ENCODE results near the gene DCAF16.
A peak's percentile ranks its signal among the peaks of the same experiment; 100 is the strongest.

DCAF16 gene

GRCh38 chr4:17769406-17770174, 41.0 kb downstream of the DCAF16 start:
- no peaks in the 10 kb centered on the region for H3K36me3 ChIP-seq (ENCODE audit: insufficient read depth, low read length)
- no peak for TF ChIP-seq EZH2phosphoT487 (IDR thresholded peaks at IDR 0.05; ENCODE audit: borderline replicate concordance)
- no peak for TF ChIP-seq CTCF (conservative IDR thresholded peaks at IDR 0.05; ENCODE audit: low read length)
- H4K20me1 ChIP-seq (ENCODE audit: insufficient read depth, low read length, poor library complexity, severe bottlenecking) = no peaks in the 10 kb centered on the region
- no peaks in the 10 kb centered on the region for H3K9me3 ChIP-seq (ENCODE audit: insufficient read depth, low read depth, low read length)
- no peak overlapping the region for H3K9ac ChIP-seq (ENCODE audit: low read depth, low read length, poor library complexity, severe bottlenecking)
- H3F3A ChIP-seq (ENCODE audit: low read depth) = no peaks in the 10 kb centered on the region
- no peak overlapping the region for H3K4me3 ChIP-seq (ENCODE audit: low read length, poor library complexity, severe bottlenecking)
- no peaks in the 10 kb centered on the region for H3K79me2 ChIP-seq (ENCODE audit: insufficient read depth, low read length)
- H3K27me3 ChIP-seq (ENCODE audit: insufficient read depth, low read length, poor library complexity, severe bottlenecking) = no peaks in the 10 kb centered on the region
- H3K4me1 ChIP-seq (ENCODE audit: insufficient read depth, low read length, poor library complexity, severe bottlenecking) = peaks cover 5% of the 10 kb centered on the region
- H3K9me2 ChIP-seq (replicated peaks; ENCODE audit: low read depth, low read length) = no peaks in the 10 kb centered on the region
- no peak overlapping the region for H3K4me2 ChIP-seq (ENCODE audit: low read depth, low read length, poor library complexity, severe bottlenecking)
- no peak overlapping the region for H2AFZ ChIP-seq (ENCODE audit: low read length)

- H3K4me2 ChIP-seq (ENCODE audit: low read depth, low read length, poor library complexity, severe bottlenecking) = no peak overlapping the region
- TF ChIP-seq EZH2phosphoT487 (IDR thresholded peaks at IDR 0.05; ENCODE audit: borderline replicate concordance) = no peak
- TF ChIP-seq CTCF (conservative IDR thresholded peaks at IDR 0.05; ENCODE audit: low read length) = no peak
- no peak overlapping the region for H3K9ac ChIP-seq (ENCODE audit: low read depth, low read length, poor library complexity, severe bottlenecking)
- H3K27me3 ChIP-seq (ENCODE audit: insufficient read depth, low read length, poor library complexity, severe bottlenecking) = no peaks in the 10 kb centered on the region
- H4K20me1 ChIP-seq (ENCODE audit: insufficient read depth, low read length, poor library complexity, severe bottlenecking) = no peaks in the 10 kb centered on the region
- no peaks in the 10 kb centered on the region for H3K9me3 ChIP-seq (ENCODE audit: insufficient read depth, low read depth, low read length)
- no peaks in the 10 kb centered on the region for H3K9me2 ChIP-seq (replicated peaks; ENCODE audit: low read depth, low read length)
- no peaks in the 10 kb centered on the region for H3K79me2 ChIP-seq (ENCODE audit: insufficient read depth, low read length)
- H2AFZ ChIP-seq (ENCODE audit: low read length) = no peak overlapping the region
- H3K4me1 ChIP-seq (ENCODE audit: insufficient read depth, low read length, poor library complexity, severe bottlenecking) = peaks cover 5% of the 10 kb centered on the region
- H3K4me3 ChIP-seq (ENCODE audit: low read length, poor library complexity, severe bottlenecking) = no peak overlapping the region
- H3F3A ChIP-seq (ENCODE audit: low read depth) = no peaks in the 10 kb centered on the region
- no peaks in the 10 kb centered on the region for H3K36me3 ChIP-seq (ENCODE audit: insufficient read depth, low read length)
Observed at GRCh38 chr4:17766826-17767458, 43.6 kb downstream of the DCAF16 start.

- H3K79me2 ChIP-seq (ENCODE audit: insufficient read depth, low read length) = no peaks in the 10 kb centered on the region
- H3K9me3 ChIP-seq (ENCODE audit: insufficient read depth, low read depth, low read length) = no peaks in the 10 kb centered on the region
- H3K9ac ChIP-seq (ENCODE audit: low read depth, low read length, poor library complexity, severe bottlenecking) = peak overlapping the region; percentile 30
- H3K4me3 ChIP-seq (ENCODE audit: low read length, poor library complexity, severe bottlenecking) = peak overlapping the region; percentile 62
- no peaks in the 10 kb centered on the region for H3K9me2 ChIP-seq (replicated peaks; ENCODE audit: low read depth, low read length)
- no peaks in the 10 kb centered on the region for H3F3A ChIP-seq (ENCODE audit: low read depth)
- no peaks in the 10 kb centered on the region for H3K27me3 ChIP-seq (ENCODE audit: insufficient read depth, low read length, poor library complexity, severe bottlenecking)
- TF ChIP-seq EZH2phosphoT487 (IDR thresholded peaks at IDR 0.05; ENCODE audit: borderline replicate concordance) = no peak
- no peak for TF ChIP-seq CTCF (conservative IDR thresholded peaks at IDR 0.05; ENCODE audit: low read length)
- H2AFZ ChIP-seq (ENCODE audit: low read length) = peak overlapping the region; percentile 91
- H3K4me1 ChIP-seq (ENCODE audit: insufficient read depth, low read length, poor library complexity, severe bottlenecking) = peaks cover 5% of the 10 kb centered on the region
- H3K4me2 ChIP-seq (ENCODE audit: low read depth, low read length, poor library complexity, severe bottlenecking) = peak overlapping the region; percentile 72
- H3K36me3 ChIP-seq (ENCODE audit: insufficient read depth, low read length) = no peaks in the 10 kb centered on the region
- H4K20me1 ChIP-seq (ENCODE audit: insufficient read depth, low read length, poor library complexity, severe bottlenecking) = no peaks in the 10 kb centered on the region
Observed at GRCh38 chr4:17765514-17766286, 44.9 kb downstream of the DCAF16 start.
